Fibroblast of lung (primary cell): Measurements from ENCODE around the gene ZDHHC22.

Experiments used
- EZH2 ChIP-seq: IDR thresholded peaks from 2 replicates; pipeline ENCODE4 v1.5.1; 2012; ENCODE audit warnings: low read length, control low read depth, mild to moderate bottlenecking; ENCODE audit errors: missing control alignments
- TF ChIP-seq, protein P1 (sequence below), 2 donors: IDR thresholded peaks in 1 of 2; conservative IDR thresholded peaks in 1 of 2; 1 replicate in 1 of 2; 2 replicates in 1 of 2; pipeline ENCODE4 v1.5.1; 2011 to 2012; ENCODE audit warnings: low read length in 2 of 2, control low read depth in 1 of 2, inconsistent platforms in 1 of 2, low read depth in 1 of 2, mild to moderate bottlenecking in 1 of 2

DNA sequence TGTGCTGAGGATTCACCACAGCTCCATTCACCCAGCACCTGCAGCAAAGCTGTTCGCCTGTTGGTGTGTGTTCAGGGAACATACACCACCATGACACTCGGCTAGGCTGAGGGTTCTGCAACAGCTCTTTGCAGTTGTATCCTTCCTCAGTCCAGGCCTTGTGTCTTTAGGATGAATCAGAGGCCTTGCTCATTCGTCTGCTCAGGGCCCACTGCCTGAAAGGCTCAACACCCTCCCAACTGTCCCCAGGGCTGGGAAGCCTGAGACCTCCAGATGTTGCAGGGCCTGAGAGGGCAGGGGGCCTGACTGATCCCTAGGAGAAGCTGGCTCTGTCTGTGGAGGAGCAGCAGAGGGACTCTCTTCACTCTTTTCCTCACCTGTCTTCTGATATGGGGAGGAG is 11.2 kb downstream of the ZDHHC22 start:
- TF ChIP-seq, protein P1, sequence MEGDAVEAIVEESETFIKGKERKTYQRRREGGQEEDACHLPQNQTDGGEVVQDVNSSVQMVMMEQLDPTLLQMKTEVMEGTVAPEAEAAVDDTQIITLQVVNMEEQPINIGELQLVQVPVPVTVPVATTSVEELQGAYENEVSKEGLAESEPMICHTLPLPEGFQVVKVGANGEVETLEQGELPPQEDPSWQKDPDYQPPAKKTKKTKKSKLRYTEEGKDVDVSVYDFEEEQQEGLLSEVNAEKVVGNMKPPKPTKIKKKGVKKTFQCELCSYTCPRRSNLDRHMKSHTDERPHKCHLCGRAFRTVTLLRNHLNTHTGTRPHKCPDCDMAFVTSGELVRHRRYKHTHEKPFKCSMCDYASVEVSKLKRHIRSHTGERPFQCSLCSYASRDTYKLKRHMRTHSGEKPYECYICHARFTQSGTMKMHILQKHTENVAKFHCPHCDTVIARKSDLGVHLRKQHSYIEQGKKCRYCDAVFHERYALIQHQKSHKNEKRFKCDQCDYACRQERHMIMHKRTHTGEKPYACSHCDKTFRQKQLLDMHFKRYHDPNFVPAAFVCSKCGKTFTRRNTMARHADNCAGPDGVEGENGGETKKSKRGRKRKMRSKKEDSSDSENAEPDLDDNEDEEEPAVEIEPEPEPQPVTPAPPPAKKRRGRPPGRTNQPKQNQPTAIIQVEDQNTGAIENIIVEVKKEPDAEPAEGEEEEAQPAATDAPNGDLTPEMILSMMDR (conservative IDR thresholded peaks at IDR 0.05 in 1 of 2, IDR thresholded peaks at IDR 0.05 in 1 of 2; ENCODE audit: low read depth in 1 of 2, low read length in 2 of 2) = no peak
- no peak for TF ChIP-seq EZH2
